GM13976 (cell line): ENCODE data around the gene SLC36A4.

Source experiments
- DNase-seq: peaks from one replicate; pipeline ENCODE4 v3.0.0; 2012; ENCODE audit warnings: low spot score
- CTCF ChIP-seq: IDR thresholded peaks from 2 replicates; pipeline ENCODE4 v1.5.1; 2012; ENCODE audit warnings: borderline replicate concordance, mild to moderate bottlenecking; ENCODE audit not compliant: insufficient read depth; ENCODE audit errors: extremely low read depth, missing control alignments, control extremely low read depth
- in situ Hi-C: fragments of 300-500 bp; cut with MboI; formaldehyde crosslinking; loops from one replicate; pipeline ENCODE4 v1.12.0; 2022; ENCODE audit warnings: low sequenced_read_pairs, mixed read lengths, inconsistent platforms; ENCODE audit not compliant: unreplicated experiment

The SLC36A4 gene

GRCh38 chr11:93234602-93235207, 36.9 kb upstream of the SLC36A4 start:
- TF ChIP-seq CTCF, result peak; percentile 89
- in situ Hi-C loops, result loop anchor here (10.0 kb wide), 2 partner anchors 310 to 420 kb away; partner anchors contain the start of gene SMCO4
- DNase-seq, result peak; percentile 66

- TF ChIP-seq CTCF, result no peak
- in situ Hi-C loops, result loop anchor here (10.0 kb wide), 2 partner anchors 315 to 425 kb away; partner anchors contain the start of gene SMCO4
- DNase-seq, result no peak
Observed at GRCh38 chr11:93229876-93230275, 32.1 kb upstream of the SLC36A4 start.

DNA sequence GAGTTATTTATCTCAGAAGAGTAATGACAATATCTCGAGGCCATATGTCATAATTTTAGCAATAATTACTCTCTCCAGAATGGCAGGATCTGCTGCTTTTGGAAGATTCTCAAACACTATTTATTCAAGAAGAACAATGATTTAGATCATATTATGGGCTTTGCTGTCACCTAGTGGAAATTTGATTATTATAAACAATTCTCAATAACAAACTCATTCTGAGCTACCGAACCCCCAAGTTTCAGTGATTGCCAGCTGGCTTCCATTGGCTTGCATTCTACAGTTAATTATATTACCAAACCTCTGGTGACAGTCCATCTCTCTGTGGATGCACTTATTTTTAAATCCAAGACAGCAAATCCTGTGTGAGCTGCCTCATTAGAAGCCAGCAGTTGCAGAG, 27.9 kb upstream of the SLC36A4 start:
- no peak for TF ChIP-seq CTCF
- DNase-seq, result peak; percentile 25

GRCh38 chr11:93221539-93221938, 23.7 kb upstream of the SLC36A4 start:
- no peak for TF ChIP-seq CTCF
- in situ Hi-C loops, result loop anchor here (25.0 kb wide), 1 partner anchor 284 kb away; no protein-coding TSS in a partner anchor
- DNase-seq, result no peak

More for the DNA sequence above, 27.9 kb upstream of the SLC36A4 start:
- in situ Hi-C loops, result no loop called here

DNA sequence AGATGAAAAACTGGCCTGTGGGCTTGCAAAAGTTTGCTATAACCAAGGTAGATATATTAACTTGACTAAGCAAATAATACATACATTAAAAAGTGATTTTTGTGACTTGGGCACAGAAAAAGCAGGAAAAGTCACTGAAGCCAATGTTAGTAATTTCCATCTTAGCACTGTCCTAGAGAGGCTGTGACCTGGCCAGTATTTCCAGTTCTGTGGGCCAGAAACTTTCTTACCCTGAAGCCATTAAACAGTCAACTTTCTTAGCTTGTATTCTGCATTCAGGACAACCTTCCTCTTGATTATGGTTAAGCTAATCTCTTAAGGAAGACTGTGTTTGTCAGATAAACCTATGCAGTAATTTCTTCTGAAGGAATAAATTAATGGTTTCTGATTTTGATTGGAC, 22.3 kb upstream of the SLC36A4 start:
- in situ Hi-C loops, result loop anchor here (25.0 kb wide), 1 partner anchor 283 kb away; no protein-coding TSS in a partner anchor
- TF ChIP-seq CTCF, result no peak
- no peak for DNase-seq

GRCh38 chr11:93219440-93219839, 21.6 kb upstream of the SLC36A4 start:
- no peak for DNase-seq
- in situ Hi-C loops, result loop anchor here (25.0 kb wide), 1 partner anchor 282 kb away; no protein-coding TSS in a partner anchor
- no peak for TF ChIP-seq CTCF
